DND-41 (cell line): ENCODE results near the gene HLTF.

Source experiments
- CTCF ChIP-seq: IDR thresholded peaks from 2 replicates; pipeline ENCODE4 v1.5.1; 2012; ENCODE audit warnings: borderline replicate concordance, low read length, moderate library complexity, mild to moderate bottlenecking; ENCODE audit not compliant: poor library complexity, severe bottlenecking; ENCODE audit errors: extremely low read depth
- EZH2 ChIP-seq: IDR thresholded peaks from 3 replicates; pipeline ENCODE4 v1.6.1; 2012; ENCODE audit warnings: borderline replicate concordance, low read depth, mild to moderate bottlenecking, moderate library complexity, low read length, inconsistent platforms; ENCODE audit not compliant: severe bottlenecking

DNA sequence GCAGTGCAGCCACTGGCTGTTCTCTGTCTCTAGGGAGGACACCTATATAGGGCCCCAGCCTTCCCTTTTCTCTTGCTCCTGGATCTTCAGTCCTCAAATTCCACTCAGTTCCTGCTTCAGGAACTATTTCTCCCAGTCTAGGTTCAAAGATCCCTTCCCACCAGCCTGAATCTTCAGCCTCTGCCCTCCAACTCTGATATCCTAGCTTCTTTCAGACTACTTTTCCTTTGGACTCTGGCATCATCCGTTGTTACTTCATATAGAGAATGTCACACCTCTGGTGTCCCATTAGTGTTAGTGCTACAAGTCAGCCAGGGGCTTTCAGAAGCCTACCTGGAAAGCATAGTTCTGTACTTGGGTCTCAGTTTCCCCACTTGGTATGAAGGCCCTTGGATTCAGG lies 33.1 kb upstream of the HLTF start:
- TF ChIP-seq CTCF (no peak), EZH2 (no peak)
